Lung microvascular endothelial cell (primary cell): ENCODE results near the gene SAA4. TPM values are rescaled to one million over a fixed set of nuclear protein-coding genes. Genes with fewer than 3 reads are reported as not detected.
"Not testable (repeated sequence)": the region's sequence is repeated elsewhere in the genome, so short reads cannot be mapped to it uniquely, and the experiment has no call there.

Source experiments
- DNase-seq, 2 donors: peaks; one replicate each; pipeline versions ENCODE4 v3.0.0 to v3.0.0-alpha.2; 2010; ENCODE audit warnings: low read depth in 2 of 2
- total RNA-seq: library from RNA; depleted of rRNA; stranded (reverse); fragments of >200 nt; gene quantifications from 2 replicates; pipeline ENCODE4 v1.2.1, GENCODE V29; 2014

SAA4 gene
- total RNA-seq, 1 donor from 2014 or later: not detected

DNA sequence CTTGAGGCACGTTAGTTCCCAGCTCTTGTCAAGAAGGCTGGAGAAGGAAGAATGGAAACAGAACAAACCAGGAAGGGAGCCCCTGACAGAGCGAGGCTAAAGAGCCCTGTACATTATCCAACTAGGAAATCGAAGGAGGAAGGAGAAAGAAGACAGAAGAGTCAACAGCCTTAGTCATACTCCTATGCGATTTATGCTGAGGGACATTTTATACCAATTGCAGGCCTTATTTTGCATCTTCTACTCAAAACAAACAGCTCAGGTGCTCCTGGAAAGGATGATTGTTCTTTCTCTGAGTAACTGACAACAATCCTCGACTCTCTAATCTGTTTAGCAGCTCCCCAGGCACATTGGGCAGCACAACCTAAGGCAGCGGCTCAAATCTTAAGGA is 10.6 kb upstream of the SAA4 start:
- DNase-seq: not testable (repeated sequence)

DNA sequence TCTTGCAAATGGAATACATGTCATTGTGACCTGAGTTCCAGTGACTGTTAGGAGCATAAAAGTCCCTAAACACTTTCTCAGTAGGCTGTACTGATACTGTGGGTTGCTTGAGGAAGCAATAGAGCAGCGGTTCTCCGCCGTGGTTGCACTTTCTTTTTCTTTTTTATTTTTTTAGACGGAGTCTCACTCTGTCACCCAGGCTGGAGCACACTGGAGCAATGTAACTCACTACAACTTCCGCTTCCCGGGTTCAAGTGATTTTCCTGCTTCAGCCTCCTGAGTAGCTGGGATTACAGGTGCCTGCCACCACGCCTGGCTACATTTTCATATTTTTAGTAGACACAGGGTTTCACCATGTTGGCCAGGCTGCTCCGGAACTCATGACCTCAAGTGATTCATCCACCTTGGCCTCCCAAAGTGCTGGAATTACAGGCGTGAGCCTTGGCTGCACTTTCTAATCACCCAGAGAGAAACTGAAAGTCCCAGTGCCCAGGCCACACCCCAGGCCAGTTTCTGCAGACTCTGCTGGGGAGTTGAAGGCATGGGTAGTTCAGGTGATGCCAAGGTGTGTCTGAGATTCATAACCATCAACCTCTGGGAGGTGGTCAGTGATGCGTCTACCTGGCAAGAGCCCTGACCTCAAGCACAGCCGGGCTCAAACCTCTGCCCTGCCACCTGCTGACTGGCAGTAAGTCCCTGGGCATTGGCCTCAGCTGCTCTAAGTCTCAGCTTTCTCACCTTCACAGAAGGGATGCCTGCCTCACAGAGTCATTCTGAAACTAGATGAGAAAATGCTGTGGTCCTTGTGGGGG is 10.0 kb upstream of the SAA4 start:
- not testable (repeated sequence) for DNase-seq

DNA sequence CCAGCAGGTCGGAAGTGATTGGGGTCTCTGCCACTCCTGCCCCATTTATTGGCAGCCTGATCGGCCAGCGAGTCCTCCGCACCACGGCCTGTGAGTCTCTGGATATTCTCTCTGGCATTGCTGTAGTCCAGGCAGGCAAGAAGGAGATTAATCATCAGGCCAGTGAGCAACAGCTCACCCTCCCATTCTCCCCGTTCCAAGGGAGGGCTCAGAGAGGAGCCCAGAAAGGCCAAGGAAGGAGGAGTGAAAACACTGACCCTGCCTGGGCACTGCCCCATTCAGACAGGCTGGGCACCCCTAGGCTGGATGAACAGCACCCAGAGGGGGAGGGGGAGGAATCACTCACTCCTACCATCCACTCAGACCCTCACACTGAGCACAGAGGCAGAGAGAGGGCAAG is 8.8 kb upstream of the SAA4 start:
- no peak for DNase-seq

DNA sequence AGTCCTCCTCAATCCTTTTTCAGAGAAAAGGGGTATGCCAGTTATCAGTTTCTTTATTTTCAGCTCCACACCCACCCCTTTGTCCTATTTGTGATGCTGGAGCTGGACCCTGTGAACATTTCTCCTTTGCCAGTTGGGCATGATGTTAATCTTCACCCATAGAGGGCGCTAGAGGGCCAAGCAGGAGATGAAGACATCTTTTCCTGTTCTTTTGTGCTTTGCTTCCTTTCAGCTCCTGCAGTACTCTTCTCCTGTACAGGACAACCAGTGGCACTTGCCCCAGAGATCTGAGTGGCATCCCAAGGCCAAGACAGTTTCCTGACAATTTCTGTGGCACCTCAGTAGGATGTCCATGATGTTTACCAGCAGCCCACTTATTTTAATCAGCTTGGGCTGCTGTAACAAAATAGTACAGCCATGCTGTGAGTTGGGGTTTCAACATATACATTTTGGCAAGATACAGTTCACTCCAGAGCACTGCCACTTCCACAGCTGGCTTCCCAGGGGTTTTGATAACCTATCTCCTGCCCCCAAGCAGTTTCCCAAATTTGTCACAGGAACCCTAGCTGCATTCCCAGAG is 7.3 kb upstream of the SAA4 start:
- peak; percentile 46 to 80 for DNase-seq

DNA sequence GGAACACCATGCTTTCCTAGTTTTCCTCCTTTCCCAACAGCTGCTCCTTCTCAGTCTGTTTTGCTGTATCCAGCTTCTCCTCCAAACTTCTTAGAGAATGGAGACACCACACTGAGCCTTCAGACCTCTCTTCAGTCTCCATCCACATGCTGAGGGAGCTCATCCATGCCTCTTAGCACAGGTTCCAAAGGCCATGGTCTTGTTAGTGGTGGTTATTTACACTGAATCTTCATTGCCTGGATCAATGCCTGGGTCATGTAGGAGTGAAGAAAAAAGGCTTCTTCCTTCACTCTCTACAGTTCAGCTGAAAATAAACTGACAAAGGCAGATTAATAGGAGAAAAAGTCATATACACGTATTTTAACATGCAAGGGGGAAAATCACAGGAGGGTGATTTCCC is 3.1 kb upstream of the SAA4 start:
- DNase-seq: no peak

DNA sequence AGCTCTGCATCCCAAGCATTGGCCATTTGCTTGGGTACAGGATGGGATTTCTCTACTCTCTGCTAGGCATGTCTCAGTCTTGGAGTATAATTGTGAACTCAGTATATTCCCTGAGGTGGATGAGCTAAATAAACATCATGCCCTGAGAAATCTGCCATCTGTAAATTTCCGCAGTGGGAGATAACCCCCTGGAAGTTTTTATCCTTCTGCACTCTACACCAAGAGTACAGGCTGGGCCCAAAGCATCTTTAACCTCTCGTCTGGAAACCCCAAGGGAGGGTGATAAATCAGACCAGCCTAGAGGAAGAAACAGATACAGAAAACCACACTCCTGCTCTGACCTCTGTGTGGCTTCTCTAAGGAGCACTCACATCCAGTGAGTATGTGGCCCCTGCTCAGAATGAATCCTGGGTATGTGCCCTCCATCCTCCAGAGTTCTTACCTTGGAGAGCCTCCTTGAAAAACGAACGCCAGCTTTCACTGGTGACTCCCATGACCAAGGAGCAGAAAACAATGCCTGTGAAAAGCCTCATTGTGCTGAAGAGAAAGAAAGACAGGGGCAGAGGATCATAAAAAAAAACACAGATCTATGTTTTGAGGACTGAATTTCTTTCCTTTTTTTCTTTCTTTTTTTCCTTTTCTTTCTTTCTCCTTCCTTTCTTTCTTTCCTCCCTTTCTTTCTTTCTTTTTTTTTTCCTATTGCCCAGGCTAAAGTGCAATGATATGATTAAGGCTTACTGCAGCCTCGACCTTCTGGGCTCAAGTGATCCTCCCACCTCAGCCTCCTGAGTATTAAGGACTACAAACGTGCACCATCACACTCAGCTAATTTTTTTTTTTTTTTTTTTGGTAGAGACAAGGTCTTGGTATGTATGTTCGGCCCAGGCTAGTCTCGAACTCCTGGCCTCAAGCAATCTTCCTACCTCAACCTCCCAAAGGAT is 938 bp downstream of the SAA4 start:
- DNase-seq: no peak

DNA sequence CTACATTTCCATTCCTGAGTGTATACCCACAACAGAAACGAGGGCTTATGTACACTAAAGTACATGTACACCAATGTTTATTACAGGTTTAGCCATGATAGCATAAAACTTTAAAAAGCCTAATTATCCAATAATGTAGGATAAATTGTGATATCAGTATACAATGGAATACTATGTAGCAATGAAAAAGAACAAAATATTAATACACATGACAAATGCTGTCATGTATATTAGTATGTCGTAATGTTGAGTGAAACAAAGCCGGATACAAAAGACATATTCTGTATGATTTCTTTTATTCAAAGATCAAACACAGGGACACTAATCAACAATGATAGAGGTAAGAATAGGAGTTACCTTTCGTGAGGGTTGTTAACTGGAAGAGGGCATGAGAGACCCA is 2.7 kb downstream of the SAA4 start:
- DNase-seq: no peak

DNA sequence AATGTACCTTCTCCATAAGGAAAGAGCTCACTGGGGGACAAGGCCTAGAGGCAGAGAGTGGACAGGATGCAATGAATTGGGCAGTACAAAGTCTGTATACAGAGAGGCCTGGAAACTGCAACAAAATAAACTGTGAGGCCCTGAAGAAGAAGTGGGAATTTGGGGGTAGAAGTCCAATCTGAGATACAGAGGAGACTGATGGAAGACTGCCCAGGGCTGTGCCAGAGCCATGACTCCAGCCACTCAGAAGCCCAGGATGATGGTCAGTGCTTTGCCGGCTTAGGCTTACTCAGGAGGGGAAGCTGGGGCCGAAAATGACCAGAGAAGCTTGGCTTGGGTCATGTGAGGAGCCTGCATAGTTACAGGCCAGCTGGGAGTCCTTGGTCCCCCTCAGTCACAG is 5.7 kb downstream of the SAA4 start:
- DNase-seq: no peak

DNA sequence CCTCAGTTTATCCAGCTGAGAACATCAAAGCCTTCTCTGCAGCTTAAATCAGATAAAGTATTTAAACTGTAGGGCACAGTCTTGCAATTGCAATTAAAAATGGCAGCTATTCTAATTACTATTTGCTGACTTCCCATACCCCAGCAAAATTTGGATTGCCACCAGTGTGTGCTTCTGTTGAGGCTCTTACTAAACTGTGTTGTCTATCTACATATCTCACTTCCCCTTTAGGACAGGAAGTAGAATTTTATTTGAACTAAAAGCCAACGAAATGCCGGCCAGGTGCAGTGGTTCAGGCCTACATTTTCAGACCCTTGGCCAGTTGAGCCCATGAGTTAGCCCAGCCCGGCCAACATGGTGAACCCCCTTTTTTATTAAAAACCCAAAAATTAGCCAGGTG is 7.1 kb downstream of the SAA4 start:
- DNase-seq: no peak

DNA sequence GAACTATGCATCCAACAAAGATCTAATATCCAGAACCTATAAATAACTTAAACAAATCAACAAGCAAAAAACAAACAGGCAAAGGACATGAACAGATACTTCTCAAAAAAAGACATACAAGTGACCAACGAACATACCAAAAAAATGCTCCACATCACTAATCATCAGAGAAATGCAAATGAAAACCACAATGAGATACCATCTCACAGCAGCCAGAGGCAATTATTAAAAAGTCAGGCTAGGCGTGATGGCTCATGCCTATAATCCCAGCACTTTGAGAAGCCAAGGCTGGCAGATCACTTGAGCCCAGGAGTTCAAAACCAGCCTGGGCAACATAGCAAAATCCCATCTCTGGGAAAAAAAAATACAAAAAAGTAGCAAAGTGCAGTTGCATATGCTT is 10.7 kb downstream of the SAA4 start:
- DNase-seq: no peak

DNA sequence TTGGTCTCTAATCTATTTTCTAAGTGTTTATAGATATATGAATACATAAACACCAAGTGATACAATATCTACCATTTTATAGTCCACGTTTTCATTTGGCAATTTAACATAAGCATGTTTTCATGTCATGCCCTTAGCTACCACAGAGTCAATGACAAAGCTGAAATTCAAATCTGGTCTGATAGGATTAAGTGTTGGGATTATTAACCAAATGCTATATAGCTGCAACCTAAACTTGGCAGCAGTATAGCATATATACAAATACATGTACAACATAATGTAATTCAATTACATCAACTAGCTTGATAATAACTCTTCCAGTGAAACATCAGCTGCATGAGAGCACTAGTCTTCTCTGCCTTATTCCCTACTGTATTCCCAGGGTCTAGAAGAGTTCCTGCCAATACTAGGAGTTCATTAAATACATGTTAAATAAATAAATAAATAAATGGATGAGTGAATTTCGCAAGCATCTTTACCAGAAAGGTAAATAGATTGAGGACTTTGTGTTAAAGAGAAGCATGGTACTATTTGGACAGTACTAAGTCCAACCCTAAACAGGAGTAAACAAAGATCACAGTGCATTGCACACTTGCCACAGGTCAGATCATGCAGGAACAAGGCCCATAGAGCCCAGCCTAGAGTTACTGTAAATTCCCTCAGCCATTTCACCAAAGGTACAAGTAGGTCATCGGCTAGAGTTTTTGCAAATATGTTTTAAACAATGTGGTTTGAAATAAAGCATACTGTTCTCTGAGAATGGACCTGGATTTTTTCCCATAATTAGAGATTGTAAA is 12.8 kb downstream of the SAA4 start:
- DNase-seq: no peak

DNA sequence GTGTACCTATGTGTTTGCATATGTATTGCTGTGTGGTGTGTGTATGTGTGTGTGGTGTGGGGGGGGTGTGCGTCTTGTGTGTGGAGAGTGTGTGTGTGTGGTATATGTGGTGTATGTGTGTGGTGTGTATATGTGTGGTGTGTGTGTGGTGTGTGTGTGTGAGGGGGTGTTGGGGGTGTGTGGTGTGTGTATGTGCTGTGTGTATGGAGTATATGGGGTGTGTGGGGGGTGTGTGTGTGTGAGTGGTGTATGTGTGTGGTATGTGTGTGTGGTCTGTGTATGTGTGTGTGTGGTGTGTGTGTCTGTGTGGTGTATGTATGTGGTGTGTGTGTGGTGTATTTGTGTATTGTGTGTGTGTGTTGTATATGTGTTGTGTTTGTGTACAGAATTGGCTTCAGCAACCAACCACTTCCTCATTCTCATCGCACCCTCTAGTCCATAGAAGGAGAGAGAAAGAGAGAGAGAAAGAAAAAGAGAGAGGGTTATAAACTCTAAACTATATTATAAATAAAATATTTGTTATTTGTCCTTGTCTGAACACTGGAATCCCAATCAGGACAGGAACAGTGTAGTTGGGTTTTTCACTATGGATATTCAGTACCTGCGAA is 13.7 kb downstream of the SAA4 start:
- DNase-seq: no peak

DNA sequence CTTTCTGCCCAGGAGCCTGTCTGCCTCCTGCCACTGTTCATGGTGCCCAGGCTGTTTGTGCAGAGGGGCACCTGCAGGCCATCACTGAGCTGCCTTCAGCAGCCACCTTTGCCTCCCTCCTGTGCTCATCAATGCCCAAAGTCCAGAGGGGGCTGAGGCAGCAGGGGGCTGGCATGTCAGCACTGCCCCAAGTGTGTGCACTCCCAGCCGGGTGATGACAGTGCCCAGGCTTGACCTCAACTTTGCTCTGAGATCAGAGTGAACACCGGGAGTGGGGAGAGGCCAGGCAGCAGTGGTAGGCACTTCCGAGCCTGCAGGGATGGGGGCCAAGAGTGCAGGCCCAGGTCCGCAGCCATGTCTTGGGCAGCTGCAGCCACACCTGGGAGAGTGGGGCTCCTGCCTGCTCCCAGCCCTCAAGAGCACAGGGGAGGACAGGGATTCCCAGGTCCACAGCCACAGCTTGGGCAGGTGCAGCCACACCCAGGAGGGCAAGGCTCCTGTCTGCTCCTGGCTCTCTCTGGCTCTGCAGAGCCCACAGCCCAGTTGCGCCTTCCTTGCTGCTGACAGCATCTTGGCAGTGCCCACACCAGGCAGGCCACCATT is 15.2 kb downstream of the SAA4 start:
- no peak for DNase-seq

DNA sequence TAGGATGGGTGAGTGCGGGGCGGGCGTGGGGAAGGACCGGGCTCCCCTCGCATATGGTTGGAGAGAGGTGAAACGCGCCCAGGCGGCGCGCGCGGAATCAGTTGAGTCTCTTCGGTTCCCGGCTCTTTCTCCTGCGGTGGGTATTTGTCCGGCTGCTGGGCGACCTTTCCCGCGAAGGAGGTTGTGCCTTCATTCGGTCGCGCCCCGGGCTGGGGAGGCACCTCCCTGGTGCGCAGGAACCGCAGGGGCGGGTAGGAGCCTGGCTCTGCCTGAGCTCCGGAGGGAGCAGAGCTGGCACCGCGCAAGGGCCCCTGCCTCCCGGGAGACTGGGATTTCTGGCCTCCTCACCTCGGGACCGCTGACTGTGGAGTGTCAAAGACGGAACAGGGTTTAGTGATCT is 27.5 kb downstream of the SAA4 start:
- no peak for DNase-seq

DNA sequence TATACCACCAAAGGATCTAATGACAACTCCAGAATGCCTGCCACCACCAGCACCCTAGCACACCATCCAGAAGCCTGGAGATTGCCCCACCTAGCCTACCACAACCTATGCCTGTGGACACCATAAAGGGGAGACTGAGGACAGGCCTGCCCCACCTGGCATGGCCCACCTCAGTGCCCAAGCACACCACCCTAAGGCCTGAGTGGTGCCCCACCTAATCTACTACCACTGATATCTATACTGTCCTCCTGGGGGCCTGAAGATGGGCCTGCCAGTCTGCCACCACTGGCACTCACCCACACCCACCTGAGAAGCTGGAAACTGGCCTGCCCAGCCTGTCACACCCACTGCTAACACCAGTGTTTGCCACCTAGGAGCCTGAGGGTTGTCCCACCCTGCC is 31.8 kb downstream of the SAA4 start:
- no peak for DNase-seq

DNA sequence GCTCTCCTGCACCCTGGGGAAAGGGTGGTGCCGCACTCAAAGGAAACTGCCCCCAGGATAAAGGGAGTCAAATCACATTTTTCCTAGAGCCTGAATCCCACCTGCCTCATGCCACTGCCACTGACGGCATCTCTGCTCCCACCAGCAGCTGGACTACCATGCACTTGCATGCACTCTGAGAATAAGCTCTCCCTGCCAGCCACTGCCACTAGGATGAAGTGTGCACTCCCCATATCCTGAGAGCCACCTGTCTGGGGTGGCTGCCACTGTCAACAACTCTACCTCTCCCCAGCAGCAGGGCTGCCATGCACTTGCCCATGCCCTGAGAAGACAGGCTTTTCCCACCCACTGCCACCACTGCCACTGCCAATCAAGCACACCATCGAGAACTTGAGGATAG is 32.4 kb downstream of the SAA4 start:
- no peak for DNase-seq

DNA sequence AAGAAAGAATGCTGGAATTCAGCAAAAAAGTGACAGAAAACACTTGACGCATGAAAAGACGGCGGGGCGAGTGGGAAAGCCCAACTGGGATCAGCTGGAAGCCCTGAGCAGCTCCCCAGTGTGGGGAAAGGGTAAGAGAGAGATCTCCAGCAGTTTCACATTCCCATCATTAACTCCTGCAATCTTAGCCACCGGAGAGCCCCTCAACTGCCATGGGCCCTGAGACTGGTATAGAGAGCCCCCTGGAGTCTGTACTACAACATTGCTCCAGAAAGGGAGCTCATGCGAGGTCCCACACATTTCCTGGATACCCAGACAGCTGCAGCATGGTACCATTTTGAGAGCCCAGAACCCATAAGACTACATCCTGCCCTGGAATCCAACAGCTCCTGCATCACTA is 32.9 kb downstream of the SAA4 start:
- peak; percentile 35 to 40 for DNase-seq

DNA sequence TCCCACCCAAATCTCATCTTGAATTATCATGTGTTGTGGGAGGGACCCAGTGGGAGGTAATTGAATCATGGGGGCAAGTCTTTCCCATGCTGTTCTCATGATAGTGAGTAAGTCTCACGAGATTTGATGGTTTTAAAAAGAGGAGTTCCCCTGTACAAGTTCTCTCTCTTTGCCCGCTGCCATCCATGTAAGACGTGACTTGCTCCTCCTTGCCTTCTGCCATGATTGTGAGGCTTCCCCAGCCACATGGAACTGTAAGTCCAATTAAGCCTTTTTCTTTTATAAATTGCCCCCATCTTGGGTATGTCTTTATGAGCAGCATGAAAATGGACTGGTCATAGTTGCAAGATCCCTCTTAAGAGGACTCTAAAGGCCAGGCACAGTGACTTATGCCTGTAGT is 38.9 kb downstream of the SAA4 start:
- DNase-seq: not testable (repeated sequence)

DNA sequence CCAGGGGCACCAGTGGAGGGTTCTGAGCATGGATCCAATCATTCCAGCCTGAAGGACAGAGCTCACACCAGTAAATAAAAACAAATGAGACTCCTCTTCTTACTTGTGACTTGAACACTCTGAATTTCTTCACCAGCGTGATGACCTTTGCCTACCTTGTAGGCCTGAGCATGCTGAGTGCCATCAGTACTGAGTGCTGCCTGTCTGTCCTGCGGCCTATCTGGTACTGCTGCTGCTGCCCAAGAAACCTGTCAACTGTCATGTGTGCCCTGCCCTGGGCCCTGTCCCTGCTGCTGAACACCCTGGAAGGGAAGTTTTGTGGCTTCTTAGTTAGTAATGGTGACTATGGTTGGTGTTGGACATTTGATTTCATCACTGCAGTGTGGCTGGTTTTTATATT is 40.1 kb downstream of the SAA4 start:
- no peak for DNase-seq

DNA sequence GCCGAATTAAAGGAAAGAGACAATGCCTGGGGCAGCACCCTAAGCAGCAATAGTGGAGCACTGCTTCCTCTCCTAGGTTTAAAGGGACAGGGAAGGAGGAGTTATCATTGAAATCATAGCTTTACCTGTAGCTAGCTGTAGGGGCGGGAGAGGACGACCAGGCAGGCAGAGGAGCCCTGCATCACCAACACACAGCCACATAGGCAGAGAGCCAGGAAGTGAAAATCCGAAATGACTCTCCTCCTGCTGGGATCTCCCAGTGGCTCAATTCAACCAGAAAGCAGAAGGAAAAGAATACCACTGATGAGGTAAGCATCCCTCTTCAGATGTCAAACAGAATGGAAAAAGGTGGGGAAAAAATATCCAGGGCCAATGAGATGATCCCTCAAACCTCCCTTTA is 43.6 kb downstream of the SAA4 start:
- no peak for DNase-seq

DNA sequence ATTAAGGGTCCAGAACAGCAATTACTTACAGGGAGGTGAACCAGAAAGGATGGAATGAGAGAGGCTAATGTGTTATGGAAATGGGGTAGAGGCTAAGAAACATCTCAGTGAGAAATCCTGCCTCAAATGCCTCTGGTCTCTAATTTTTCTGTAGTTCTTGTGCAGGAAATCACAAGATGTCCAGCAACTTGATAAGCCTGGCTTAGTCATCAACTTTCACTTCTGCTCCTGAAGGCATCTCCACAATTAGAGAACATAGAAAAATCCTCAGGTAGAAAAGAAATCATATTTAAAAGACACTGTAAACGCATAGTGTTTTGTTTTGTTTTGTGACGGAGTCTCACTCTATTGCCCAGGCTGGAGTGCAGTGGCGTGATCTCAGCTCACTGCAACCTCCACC is 45.2 kb downstream of the SAA4 start:
- DNase-seq: no peak
